MM.1S (cell line): ENCODE results near the gene FAM120A.
A peak's percentile ranks its signal among the peaks of the same experiment; 100 is the strongest.

Experiments used
- DNase-seq: peaks from one replicate; pipeline ENCODE4 v3.0.0-alpha.2; 2015
- H2AFZ ChIP-seq: fragments of 300-600 bp; sonication (generic); 2 replicates; pipeline ENCODE4 v1.6.0; 2016; ENCODE audit warnings: antibody characterized with exemption, low read length
- H3F3A ChIP-seq: fragments of 300-600 bp; sonication (generic); 2 replicates; pipeline ENCODE4 v1.6.1; 2016; ENCODE audit warnings: mild to moderate bottlenecking, antibody characterized with exemption, low read length, moderate library complexity, mixed read lengths; ENCODE audit not compliant: insufficient read depth
- H3K27ac ChIP-seq: fragments of 300-600 bp; sonication (generic); 2 replicates; pipeline ENCODE4 v1.5.1; 2016; ENCODE audit warnings: mild to moderate bottlenecking, low read length
- H3K27me3 ChIP-seq: fragments of 300-600 bp; sonication (generic); replicated peaks from 2 replicates; pipeline ENCODE4 v1.6.0; 2016; ENCODE audit warnings: low read length; ENCODE audit not compliant: insufficient read depth
- H3K36me3 ChIP-seq: fragments of 300-600 bp; sonication (generic); replicated peaks from 2 replicates; pipeline ENCODE4 v1.6.1; 2016; ENCODE audit warnings: mild to moderate bottlenecking, low read length, mixed read lengths; ENCODE audit not compliant: insufficient read depth
- H3K4me1 ChIP-seq: fragments of 300-600 bp; sonication (generic); 2 replicates; pipeline ENCODE4 v1.6.1; 2016; ENCODE audit warnings: low read length, mixed read lengths
- H3K4me2 ChIP-seq: fragments of 300-600 bp; sonication (generic); 2 replicates; pipeline ENCODE4 v1.6.0; 2016; ENCODE audit warnings: low read depth, low read length
- H3K4me3 ChIP-seq: fragments of 300-600 bp; sonication (generic); 2 replicates; pipeline ENCODE4 v1.5.1; 2016; ENCODE audit warnings: low read length, mixed read lengths
- H3K79me2 ChIP-seq: fragments of 300-600 bp; sonication (generic); 2 replicates; pipeline ENCODE4 v1.6.1; 2016; ENCODE audit warnings: mixed run types, low read length, mixed read lengths
- H3K9ac ChIP-seq: fragments of 300-600 bp; sonication (generic); 2 replicates; pipeline ENCODE4 v1.6.1; 2016; ENCODE audit warnings: low read length, mixed read lengths
- H3K9me2 ChIP-seq: fragments of 300-600 bp; sonication (generic); replicated peaks from 2 replicates; pipeline ENCODE4 v1.6.1; 2016; ENCODE audit warnings: mild to moderate bottlenecking, low read length, mixed read lengths; ENCODE audit not compliant: insufficient read depth
- H3K9me3 ChIP-seq: fragments of 300-600 bp; sonication (generic); replicated peaks from 2 replicates; pipeline ENCODE4 v1.6.1; 2016; ENCODE audit warnings: mild to moderate bottlenecking, low read length, mixed read lengths; ENCODE audit not compliant: insufficient read depth
- H4K20me1 ChIP-seq: fragments of 300-600 bp; sonication (generic); 2 replicates; pipeline ENCODE4 v1.6.1; 2016; ENCODE audit warnings: mild to moderate bottlenecking, low read length, moderate library complexity, mixed read lengths; ENCODE audit not compliant: insufficient read depth
- EZH2 ChIP-seq: fragments of 300-600 bp; sonication (generic); optimal IDR thresholded peaks from 2 replicates; pipeline ENCODE3; 2017; ENCODE audit warnings: low read depth, mild to moderate bottlenecking, antibody characterized with exemption, low read length, mixed read lengths
- EZH2phosphoT487 ChIP-seq: fragments of 300-600 bp; sonication (generic); IDR thresholded peaks from 2 replicates; pipeline ENCODE4 v1.6.1; 2018; ENCODE audit warnings: antibody characterized with exemption, low read length
- TF ChIP-seq, protein P1 (sequence below): fragments of 300-600 bp; sonication (generic); IDR thresholded peaks from 2 replicates; pipeline ENCODE4 v1.5.1; 2016; ENCODE audit warnings: antibody characterized with exemption, low read length, mixed read lengths

Gene FAM120A

DNA sequence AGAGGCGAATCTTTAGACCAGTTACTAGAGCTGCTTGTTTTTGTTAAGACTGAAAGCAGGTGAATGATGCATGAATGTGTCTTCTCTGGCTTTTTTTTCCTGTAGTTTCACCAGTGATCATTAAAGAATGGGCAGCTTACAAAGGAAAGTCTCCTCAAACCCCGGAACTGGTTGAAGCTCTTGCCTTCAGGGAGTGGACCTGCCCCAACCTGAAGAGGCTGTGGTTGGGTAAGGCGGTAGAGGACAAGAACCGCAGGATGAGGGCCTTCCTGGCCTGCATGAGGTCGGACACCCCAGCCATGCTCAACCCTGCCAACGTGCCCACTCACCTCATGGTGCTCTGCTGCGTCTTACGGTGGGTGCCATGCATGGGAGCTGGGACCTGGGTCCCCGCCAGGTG is 91.6 kb downstream of the FAM120A start:
- Histone ChIP-seq H4K20me1 (no peaks in the 10 kb centered on the region), H3K9me2 (no peaks in the 10 kb centered on the region), H3K27me3 (no peaks in the 10 kb centered on the region), H3K4me3 (no peak overlapping the region), H3K4me1 (no peaks in the 10 kb centered on the region), H3K79me2 (0 out of 2 replicates have a peak, but pooled peaks cover 16% of the 10 kb centered on the region), H2AFZ (no peak overlapping the region), H3K27ac (no peak overlapping the region), H3F3A (no peaks in the 10 kb centered on the region), H3K9me3 (no peaks in the 10 kb centered on the region), H3K36me3 (no peaks in the 10 kb centered on the region), H3K4me2 (no peak overlapping the region), H3K9ac (no peak overlapping the region)
- DNase-seq: no peak
- TF ChIP-seq, protein P1, sequence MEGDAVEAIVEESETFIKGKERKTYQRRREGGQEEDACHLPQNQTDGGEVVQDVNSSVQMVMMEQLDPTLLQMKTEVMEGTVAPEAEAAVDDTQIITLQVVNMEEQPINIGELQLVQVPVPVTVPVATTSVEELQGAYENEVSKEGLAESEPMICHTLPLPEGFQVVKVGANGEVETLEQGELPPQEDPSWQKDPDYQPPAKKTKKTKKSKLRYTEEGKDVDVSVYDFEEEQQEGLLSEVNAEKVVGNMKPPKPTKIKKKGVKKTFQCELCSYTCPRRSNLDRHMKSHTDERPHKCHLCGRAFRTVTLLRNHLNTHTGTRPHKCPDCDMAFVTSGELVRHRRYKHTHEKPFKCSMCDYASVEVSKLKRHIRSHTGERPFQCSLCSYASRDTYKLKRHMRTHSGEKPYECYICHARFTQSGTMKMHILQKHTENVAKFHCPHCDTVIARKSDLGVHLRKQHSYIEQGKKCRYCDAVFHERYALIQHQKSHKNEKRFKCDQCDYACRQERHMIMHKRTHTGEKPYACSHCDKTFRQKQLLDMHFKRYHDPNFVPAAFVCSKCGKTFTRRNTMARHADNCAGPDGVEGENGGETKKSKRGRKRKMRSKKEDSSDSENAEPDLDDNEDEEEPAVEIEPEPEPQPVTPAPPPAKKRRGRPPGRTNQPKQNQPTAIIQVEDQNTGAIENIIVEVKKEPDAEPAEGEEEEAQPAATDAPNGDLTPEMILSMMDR: no peak
- no peak for TF ChIP-seq EZH2phosphoT487
- TF ChIP-seq EZH2: no peak

GRCh38 chr9:93546356-93546755 is 94.9 kb downstream of the FAM120A start:
- peaks cover 10% of the 10 kb centered on the region for H3K4me1 ChIP-seq
- H3K9ac ChIP-seq: no peak overlapping the region
- no peak overlapping the region for H3K4me3 ChIP-seq
- DNase-seq: no peak
- no peaks in the 10 kb centered on the region for H4K20me1 ChIP-seq
- no peak overlapping the region for H2AFZ ChIP-seq
- no peaks in the 10 kb centered on the region for H3F3A ChIP-seq
- H3K27me3 ChIP-seq: no peaks in the 10 kb centered on the region
- H3K27ac ChIP-seq: no peak overlapping the region
- 0 out of 2 replicates have a peak, but pooled peaks cover 5% of the 10 kb centered on the region for H3K79me2 ChIP-seq
- H3K36me3 ChIP-seq: 0 out of 2 replicates have a peak, but pooled peaks cover 3% of the 10 kb centered on the region
- TF ChIP-seq, protein P1: no peak
- no peak for TF ChIP-seq EZH2phosphoT487
- no peak for TF ChIP-seq EZH2
- no peak overlapping the region for H3K4me2 ChIP-seq
- no peaks in the 10 kb centered on the region for H3K9me2 ChIP-seq
- no peaks in the 10 kb centered on the region for H3K9me3 ChIP-seq

GRCh38 chr9:93549611-93550010 is 98.1 kb downstream of the FAM120A start:
- H3K4me2 ChIP-seq: no peak overlapping the region
- H2AFZ ChIP-seq: no peak overlapping the region
- no peaks in the 10 kb centered on the region for H3K9me2 ChIP-seq
- no peaks in the 10 kb centered on the region for H3F3A ChIP-seq
- H3K27ac ChIP-seq: peak overlapping the region; percentile 14; the same call in 1 of the 2 replicates
- no peak overlapping the region for H3K4me3 ChIP-seq
- no peak overlapping the region for H3K9ac ChIP-seq
- no peak for DNase-seq
- no peaks in the 10 kb centered on the region for H3K27me3 ChIP-seq
- H3K79me2 ChIP-seq: peaks cover 7% of the 10 kb centered on the region; the same call in 1 of the 2 replicates
- no peaks in the 10 kb centered on the region for H3K9me3 ChIP-seq
- peaks cover 10% of the 10 kb centered on the region for H3K4me1 ChIP-seq
- no peaks in the 10 kb centered on the region for H4K20me1 ChIP-seq
- TF ChIP-seq, protein P1: no peak
- no peak for TF ChIP-seq EZH2
- TF ChIP-seq EZH2phosphoT487: no peak
- H3K36me3 ChIP-seq: peaks cover 23% of the 10 kb centered on the region; the same call in 1 of the 2 replicates
